K562 (cell line): ENCODE data around the gene UBE3D. TPM values are rescaled to one million over a fixed set of nuclear protein-coding genes. Genes with fewer than 3 reads are reported as not detected.

Experiments used
- CBFB ChIP-seq: sonication (generic); formaldehyde crosslinking; IDR thresholded peaks from 2 replicates; pipeline ENCODE4 v1.4.0; 2020; ENCODE audit warnings: mild to moderate bottlenecking, missing genetic modification reagents
- GTF2F1 ChIP-seq: IDR thresholded peaks from 2 replicates; pipeline ENCODE4 v1.6.1; 2011; ENCODE audit warnings: low read depth, low read length, improper control_type of control experiment
- HDGF ChIP-seq: fragments of 450-650 bp; IDR thresholded peaks from 2 replicates; pipeline ENCODE4 v1.6.1; 2016
- HIVEP1 ChIP-seq: fragments of 250-450 bp; sonication (Bioruptor Pico); IDR thresholded peaks from 2 replicates; pipeline ENCODE4 v1.4.0; 2020; ENCODE audit warnings: mild to moderate bottlenecking
- JUND ChIP-seq, 2 experiments: IDR thresholded peaks; 2 replicates in 1 of 2; 3 replicates in 1 of 2; pipeline ENCODE4 v1.6.1; 2011; ENCODE audit warnings: borderline replicate concordance in 2 of 2, low read depth in 2 of 2, low read length in 2 of 2, improper control_type of control experiment in 1 of 2, missing biosample characterization in 1 of 2, missing genetic modification characterization in 1 of 2, missing genetic modification reagents in 1 of 2
- MEF2A ChIP-seq: IDR thresholded peaks from 2 replicates; pipeline ENCODE4 v1.6.1; 2011; ENCODE audit warnings: low read depth, mild to moderate bottlenecking, low read length, moderate library complexity; ENCODE audit not compliant: control insufficient read depth
- MIER1 ChIP-seq: fragments of 450-650 bp; IDR thresholded peaks from 2 replicates; pipeline ENCODE4 v1.6.1; 2016; ENCODE audit warnings: antibody characterized with exemption, mild to moderate bottlenecking, low read depth
- MXI1 ChIP-seq: IDR thresholded peaks from 2 replicates; pipeline ENCODE4 v1.6.1; 2011; ENCODE audit warnings: low read depth, mild to moderate bottlenecking, improper control_type of control experiment, low read length
- NR1H2 ChIP-seq: sonication (generic); formaldehyde crosslinking; IDR thresholded peaks from 2 replicates; pipeline ENCODE4 v1.4.0; 2020; ENCODE audit warnings: mild to moderate bottlenecking, missing genetic modification reagents
- NR2F6 ChIP-seq: fragments of 450-650 bp; formaldehyde crosslinking; IDR thresholded peaks from 2 replicates; pipeline ENCODE4 v1.4.0; 2020; ENCODE audit warnings: mild to moderate bottlenecking
- NRF1 ChIP-seq, 2 experiments: fragments of 450-650 bp; IDR thresholded peaks in 1 of 2; conservative IDR thresholded peaks in 1 of 2; 2 replicates each; pipeline ENCODE4 v1.6.1; 2014; ENCODE audit warnings: mild to moderate bottlenecking in 2 of 2
- PHB2 ChIP-seq: fragments of 450-650 bp; IDR thresholded peaks from 2 replicates; pipeline ENCODE4 v1.6.1; 2017; ENCODE audit warnings: low read depth
- PTRF ChIP-seq: fragments of 450-650 bp; IDR thresholded peaks from 2 replicates; pipeline ENCODE4 v1.6.1; 2016; ENCODE audit warnings: mild to moderate bottlenecking, missing genetic modification characterization, missing compliant biosample characterization
- RB1 ChIP-seq: fragments of 450-650 bp; IDR thresholded peaks from 2 replicates; pipeline ENCODE4 v1.6.1; 2017; ENCODE audit warnings: low read depth, mild to moderate bottlenecking
- RBBP5 ChIP-seq: fragments of 200-600 bp; sonication (generic); IDR thresholded peaks from 2 replicates; pipeline ENCODE4 v1.6.1; 2012; ENCODE audit warnings: borderline replicate concordance, mild to moderate bottlenecking, low read length, control low read depth, inconsistent platforms; ENCODE audit not compliant: insufficient read depth, poor library complexity, severe bottlenecking
- SMAD4 ChIP-seq: fragments of 250-450 bp; sonication (Bioruptor Pico); conservative IDR thresholded peaks from 2 replicates; pipeline ENCODE4 v1.8.0; 2021; ENCODE audit warnings: inconsistent platforms, mild to moderate bottlenecking, moderate library complexity
- SUPT5H ChIP-seq: fragments of 450-650 bp; IDR thresholded peaks from 2 replicates; pipeline ENCODE4 v1.6.1; 2016
- ZC3H4 ChIP-seq: sonication (generic); formaldehyde crosslinking; IDR thresholded peaks from 2 replicates; pipeline ENCODE4 v1.9.0; 2021; ENCODE audit warnings: missing genetic modification reagents, borderline replicate concordance
- polyA plus RNA-seq, 8 experiments: library from polyadenylated mRNA; depleted of rRNA in 4 of 8; stranded (reverse) in 5 of 8; unstranded in 3 of 8; fragments of >200 nt; fragmentation: Nextera tagmentation in 2 of 8; fragmentation: Illumina TruSeq in 1 of 8; extraction: Ambion mirVana in 2 of 8; extraction: Trizol in 1 of 8; gene quantifications; 2 replicates each; pipeline versions ENCODE4 v1.2.1 to v1.2.3, GENCODE V29; 2011 to 2014; ENCODE audit warnings: inconsistent platforms in 1 of 8, missing spikeins in 1 of 8
- total RNA-seq, 7 experiments: library from RNA; depleted of rRNA in 6 of 7; stranded (reverse); fragments of >200 nt in 6 of 7; fragmentation: Illumina TruSeq in 2 of 7; extraction: Trizol in 2 of 7; gene quantifications; 2 replicates each; pipeline versions ENCODE4 v1.2.1 to v1.2.3, GENCODE V29; 2011 to 2021; ENCODE audit warnings: low replicate concordance in 1 of 7
- TF ChIP-seq, protein P1 (sequence below): fragments of 200-800 bp; sonication (Bioruptor generic); IDR thresholded peaks from 2 replicates; pipeline ENCODE4 v1.6.1; 2016; ENCODE audit warnings: missing genetic modification characterization, missing compliant biosample characterization
- TF ChIP-seq, protein P2 (sequence below): fragments of 250-450 bp; sonication (Bioruptor Pico); IDR thresholded peaks from 2 replicates; pipeline ENCODE4 v1.8.0; 2021; ENCODE audit warnings: moderate library complexity, mild to moderate bottlenecking, inconsistent platforms
- TF ChIP-seq, protein P3 (sequence below): fragments of 450-650 bp; IDR thresholded peaks from 2 replicates; pipeline ENCODE4 v1.6.1; 2016; ENCODE audit warnings: low read depth, mild to moderate bottlenecking, moderate library complexity
- TF ChIP-seq, protein P4 (sequence below): sonication (generic); formaldehyde crosslinking; IDR thresholded peaks from 2 replicates; pipeline ENCODE4 v1.8.0; 2022; ENCODE audit warnings: missing genetic modification reagents, mild to moderate bottlenecking, moderate library complexity, borderline replicate concordance

The UBE3D gene
- total and polyA plus RNA-seq, 9 of the 15 experiments (the other 6 are each of a cell fraction or from before 2014, with no cell fraction given), result 9.4 to 17.6 (median 11.9) TPM

DNA sequence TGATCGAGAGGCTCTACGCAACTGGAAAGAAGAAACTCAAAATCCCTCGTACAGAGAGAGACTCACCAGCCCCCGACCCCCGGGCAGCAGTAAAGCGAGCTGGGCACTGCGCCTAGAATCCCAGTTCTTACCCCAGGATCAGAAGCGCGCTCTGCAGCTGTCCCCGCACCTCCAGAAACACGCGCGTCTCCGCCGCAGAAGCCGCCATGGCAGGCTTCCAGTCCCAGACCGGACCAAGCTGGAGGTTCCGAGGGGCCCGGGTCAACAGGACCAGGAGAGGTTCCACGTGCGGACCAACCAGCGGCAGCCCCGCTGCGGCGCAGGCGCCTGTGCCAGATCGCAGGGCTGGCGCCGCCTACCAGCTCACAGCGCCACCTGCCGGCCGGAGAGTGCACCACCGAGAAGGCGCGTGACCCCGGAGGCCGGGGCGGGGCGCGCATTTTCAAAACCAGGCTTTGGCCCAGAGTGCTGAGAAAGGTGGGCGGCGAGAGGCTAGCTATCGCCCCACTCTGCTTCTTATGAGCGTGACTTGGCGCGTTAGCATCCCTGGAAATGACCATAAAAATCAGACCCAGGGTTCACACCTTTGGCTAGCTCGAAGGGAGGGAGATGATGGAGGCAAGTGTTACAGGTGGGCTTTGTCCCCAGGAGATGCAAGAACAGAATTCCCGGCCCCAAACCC is at the start of gene UBE3D (continued):
- TF ChIP-seq, protein P1, sequence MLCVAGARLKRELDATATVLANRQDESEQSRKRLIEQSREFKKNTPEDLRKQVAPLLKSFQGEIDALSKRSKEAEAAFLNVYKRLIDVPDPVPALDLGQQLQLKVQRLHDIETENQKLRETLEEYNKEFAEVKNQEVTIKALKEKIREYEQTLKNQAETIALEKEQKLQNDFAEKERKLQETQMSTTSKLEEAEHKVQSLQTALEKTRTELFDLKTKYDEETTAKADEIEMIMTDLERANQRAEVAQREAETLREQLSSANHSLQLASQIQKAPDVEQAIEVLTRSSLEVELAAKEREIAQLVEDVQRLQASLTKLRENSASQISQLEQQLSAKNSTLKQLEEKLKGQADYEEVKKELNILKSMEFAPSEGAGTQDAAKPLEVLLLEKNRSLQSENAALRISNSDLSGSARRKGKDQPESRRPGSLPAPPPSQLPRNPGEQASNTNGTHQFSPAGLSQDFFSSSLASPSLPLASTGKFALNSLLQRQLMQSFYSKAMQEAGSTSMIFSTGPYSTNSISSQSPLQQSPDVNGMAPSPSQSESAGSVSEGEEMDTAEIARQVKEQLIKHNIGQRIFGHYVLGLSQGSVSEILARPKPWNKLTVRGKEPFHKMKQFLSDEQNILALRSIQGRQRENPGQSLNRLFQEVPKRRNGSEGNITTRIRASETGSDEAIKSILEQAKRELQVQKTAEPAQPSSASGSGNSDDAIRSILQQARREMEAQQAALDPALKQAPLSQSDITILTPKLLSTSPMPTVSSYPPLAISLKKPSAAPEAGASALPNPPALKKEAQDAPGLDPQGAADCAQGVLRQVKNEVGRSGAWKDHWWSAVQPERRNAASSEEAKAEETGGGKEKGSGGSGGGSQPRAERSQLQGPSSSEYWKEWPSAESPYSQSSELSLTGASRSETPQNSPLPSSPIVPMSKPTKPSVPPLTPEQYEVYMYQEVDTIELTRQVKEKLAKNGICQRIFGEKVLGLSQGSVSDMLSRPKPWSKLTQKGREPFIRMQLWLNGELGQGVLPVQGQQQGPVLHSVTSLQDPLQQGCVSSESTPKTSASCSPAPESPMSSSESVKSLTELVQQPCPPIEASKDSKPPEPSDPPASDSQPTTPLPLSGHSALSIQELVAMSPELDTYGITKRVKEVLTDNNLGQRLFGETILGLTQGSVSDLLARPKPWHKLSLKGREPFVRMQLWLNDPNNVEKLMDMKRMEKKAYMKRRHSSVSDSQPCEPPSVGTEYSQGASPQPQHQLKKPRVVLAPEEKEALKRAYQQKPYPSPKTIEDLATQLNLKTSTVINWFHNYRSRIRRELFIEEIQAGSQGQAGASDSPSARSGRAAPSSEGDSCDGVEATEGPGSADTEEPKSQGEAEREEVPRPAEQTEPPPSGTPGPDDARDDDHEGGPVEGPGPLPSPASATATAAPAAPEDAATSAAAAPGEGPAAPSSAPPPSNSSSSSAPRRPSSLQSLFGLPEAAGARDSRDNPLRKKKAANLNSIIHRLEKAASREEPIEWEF (CRISPR knock-in tag), result no peak
- TF ChIP-seq, protein P2, sequence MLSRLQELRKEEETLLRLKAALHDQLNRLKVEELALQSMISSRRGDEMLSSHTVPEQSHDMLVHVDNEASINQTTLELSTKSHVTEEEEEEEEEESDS (CRISPR knock-in tag), result no peak
- TF ChIP-seq MIER1 (no peak), GTF2F1 (no peak; the same call in 1 of the 2 replicates), RB1 (peak; percentile 93), MXI1 (no peak), MEF2A (no peak), SUPT5H (peak; percentile 78), CBFB (CRISPR knock-in tag) (no peak; the same call in 1 of the 2 replicates), NR2F6 (CRISPR knock-in tag) (no peak), ZC3H4 (CRISPR knock-in tag) (no peak), NRF1 (conservative IDR thresholded peaks at IDR 0.05 in 1 of 2, IDR thresholded peaks at IDR 0.05 in 1 of 2) (peak; percentile 91 to 93), HIVEP1 (0 out of 2 replicates have a peak, but pooled peaks have one; percentile 56), HDGF (no peak), NR1H2 (no peak), JUND (IDR thresholded peaks at IDR 0.05; ENCODE audit: borderline replicate concordance, low read depth, low read length) (peak; percentile 70), JUND (tag; IDR thresholded peaks at IDR 0.05; ENCODE audit: borderline replicate concordance, low read depth, low read length) (peak; percentile 24; the same call in 1 of the 3 replicates), PTRF (tag) (no peak), PHB2 (no peak), SMAD4 (CRISPR knock-in tag) (peak; percentile 57), RBBP5 (peak; percentile 84)
- TF ChIP-seq, protein P3, sequence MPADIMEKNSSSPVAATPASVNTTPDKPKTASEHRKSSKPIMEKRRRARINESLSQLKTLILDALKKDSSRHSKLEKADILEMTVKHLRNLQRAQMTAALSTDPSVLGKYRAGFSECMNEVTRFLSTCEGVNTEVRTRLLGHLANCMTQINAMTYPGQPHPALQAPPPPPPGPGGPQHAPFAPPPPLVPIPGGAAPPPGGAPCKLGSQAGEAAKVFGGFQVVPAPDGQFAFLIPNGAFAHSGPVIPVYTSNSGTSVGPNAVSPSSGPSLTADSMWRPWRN, result no peak
- TF ChIP-seq, protein P4, sequence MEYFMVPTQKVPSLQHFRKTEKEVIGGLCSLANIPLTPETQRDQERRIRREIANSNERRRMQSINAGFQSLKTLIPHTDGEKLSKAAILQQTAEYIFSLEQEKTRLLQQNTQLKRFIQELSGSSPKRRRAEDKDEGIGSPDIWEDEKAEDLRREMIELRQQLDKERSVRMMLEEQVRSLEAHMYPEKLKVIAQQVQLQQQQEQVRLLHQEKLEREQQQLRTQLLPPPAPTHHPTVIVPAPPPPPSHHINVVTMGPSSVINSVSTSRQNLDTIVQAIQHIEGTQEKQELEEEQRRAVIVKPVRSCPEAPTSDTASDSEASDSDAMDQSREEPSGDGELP (CRISPR knock-in tag), result peak; percentile 84
